Measurements from ENCODE around the gene KCTD6. TPM values are rescaled to one million over a fixed set of nuclear protein-coding genes. Genes with fewer than 3 reads are reported as not detected.

The KCTD6 gene
- total RNA-seq, 1 donor: 8.0 TPM

GRCh38 chr3:58528629-58529028 lies 36.7 kb downstream of the KCTD6 start:
- Histone ChIP-seq H3K27me3 (ENCODE audit: insufficient read depth, low read length) (no peaks in the 10 kb centered on the region), H3K9me3 (ENCODE audit: low read depth, low read length) (no peaks in the 10 kb centered on the region), H3K27ac (ENCODE audit: low read depth, low read length) (no peak overlapping the region), H3K79me2 (ENCODE audit: insufficient read depth, low read length) (no peaks in the 10 kb centered on the region), H4K20me1 (ENCODE audit: insufficient read depth, low read length) (no peaks in the 10 kb centered on the region), H3K4me2 (ENCODE audit: insufficient read depth, low read length) (no peak overlapping the region), H3K36me3 (ENCODE audit: insufficient read depth, low read length) (peaks cover 10% of the 10 kb centered on the region), H3K4me3 (ENCODE audit: insufficient read depth, low read length) (no peak overlapping the region), H3K4me1 (ENCODE audit: insufficient read depth, low read length) (peaks cover 12% of the 10 kb centered on the region), H2AFZ (ENCODE audit: low read length) (peak overlapping the region; percentile 25)
- DNase-seq (ENCODE audit: insufficient read length, low spot score, missing footprints): peak; percentile 80
- TF ChIP-seq CTCF (IDR thresholded peaks at IDR 0.05; ENCODE audit: extremely low read depth, low read depth, low read length): no peak

GRCh38 chr3:58529516-58530353 lies 37.8 kb downstream of the KCTD6 start:
- DNase-seq (ENCODE audit: insufficient read length, low spot score, missing footprints): peak; percentile 41
- Histone ChIP-seq H3K36me3 (ENCODE audit: insufficient read depth, low read length) (peaks cover 5% of the 10 kb centered on the region), H2AFZ (ENCODE audit: low read length) (no peak overlapping the region)

GRCh38 chr3:58530354-58530865 lies 38.5 kb downstream of the KCTD6 start:
- Histone ChIP-seq H3K36me3 (ENCODE audit: insufficient read depth, low read length) (peaks cover 5% of the 10 kb centered on the region), H3K27me3 (ENCODE audit: insufficient read depth, low read length) (no peaks in the 10 kb centered on the region), H2AFZ (ENCODE audit: low read length) (no peak overlapping the region), H3K4me1 (ENCODE audit: insufficient read depth, low read length) (peaks cover 12% of the 10 kb centered on the region), H4K20me1 (ENCODE audit: insufficient read depth, low read length) (no peaks in the 10 kb centered on the region), H3K4me2 (ENCODE audit: insufficient read depth, low read length) (no peak overlapping the region), H3K27ac (ENCODE audit: low read depth, low read length) (no peak overlapping the region), H3K9me3 (ENCODE audit: low read depth, low read length) (no peaks in the 10 kb centered on the region), H3K4me3 (ENCODE audit: insufficient read depth, low read length) (no peak overlapping the region), H3K79me2 (ENCODE audit: insufficient read depth, low read length) (no peaks in the 10 kb centered on the region)
- no peak for DNase-seq (ENCODE audit: insufficient read length, low spot score, missing footprints)
- no peak for TF ChIP-seq CTCF (IDR thresholded peaks at IDR 0.05; ENCODE audit: extremely low read depth, low read depth, low read length)

More at GRCh38 chr3:58529516-58530353, 37.8 kb downstream of the KCTD6 start:
- Histone ChIP-seq H3K4me1 (ENCODE audit: insufficient read depth, low read length) (peaks cover 12% of the 10 kb centered on the region), H3K4me2 (ENCODE audit: insufficient read depth, low read length) (no peak overlapping the region), H3K9me3 (ENCODE audit: low read depth, low read length) (no peaks in the 10 kb centered on the region), H3K4me3 (ENCODE audit: insufficient read depth, low read length) (no peak overlapping the region), H4K20me1 (ENCODE audit: insufficient read depth, low read length) (no peaks in the 10 kb centered on the region), H3K79me2 (ENCODE audit: insufficient read depth, low read length) (no peaks in the 10 kb centered on the region), H3K27ac (ENCODE audit: low read depth, low read length) (no peak overlapping the region), H3K27me3 (ENCODE audit: insufficient read depth, low read length) (no peaks in the 10 kb centered on the region)
- TF ChIP-seq CTCF (IDR thresholded peaks at IDR 0.05; ENCODE audit: extremely low read depth, low read depth, low read length): peak; percentile 31

GRCh38 chr3:58531555-58531954 lies 39.7 kb downstream of the KCTD6 start:
- Histone ChIP-seq H3K79me2 (ENCODE audit: insufficient read depth, low read length) (no peaks in the 10 kb centered on the region), H3K4me3 (ENCODE audit: insufficient read depth, low read length) (no peak overlapping the region), H3K36me3 (ENCODE audit: insufficient read depth, low read length) (peaks cover 5% of the 10 kb centered on the region), H3K9me3 (ENCODE audit: low read depth, low read length) (no peaks in the 10 kb centered on the region), H3K4me1 (ENCODE audit: insufficient read depth, low read length) (peaks cover 18% of the 10 kb centered on the region), H2AFZ (ENCODE audit: low read length) (no peak overlapping the region), H3K27me3 (ENCODE audit: insufficient read depth, low read length) (no peaks in the 10 kb centered on the region), H3K27ac (ENCODE audit: low read depth, low read length) (no peak overlapping the region), H4K20me1 (ENCODE audit: insufficient read depth, low read length) (no peaks in the 10 kb centered on the region), H3K4me2 (ENCODE audit: insufficient read depth, low read length) (no peak overlapping the region)
- TF ChIP-seq CTCF (IDR thresholded peaks at IDR 0.05; ENCODE audit: extremely low read depth, low read depth, low read length): no peak
- DNase-seq (ENCODE audit: insufficient read length, low spot score, missing footprints): peak; percentile 50

Data from osteoblast (primary cell).